ENCODE data around the gene SF3A1. TPM values are rescaled to one million over a fixed set of nuclear protein-coding genes. Genes with fewer than 3 reads are reported as not detected.

The SF3A1 gene
- total RNA-seq, 4 donors from 2014 or later: 52.8 to 193 (median 135) TPM

GRCh38 chr22:30285846-30286200 lies 70.9 kb downstream of the SF3A1 start:
- intact Hi-C loops (cut with DNase I): loop anchor here (2.0 to 5.0 kb wide), 2 partner anchors 25 to 41 kb away; partner anchors contain the start of gene TBC1D10A
- DNase-seq: no peak
- TF ChIP-seq POLR2A (IDR thresholded peaks at IDR 0.05): no peak
- no peak for TF ChIP-seq CTCF (IDR thresholded peaks at IDR 0.05)
- no peak overlapping the region for H3K27ac ChIP-seq
- no peaks in the 10 kb centered on the region for H3K27me3 ChIP-seq
- H3K4me1 ChIP-seq: peaks cover 19 to 21% of the 10 kb centered on the region in 2 donors
- H3K36me3 ChIP-seq: peaks cover 7 to 17% of the 10 kb centered on the region in 2 donors
- H3K9me3 ChIP-seq: no peaks in the 10 kb centered on the region
- WGBS, 2 donors: 80 to 89% methylated on average over 1 to 7 of the region's 8 CpGs
- no peak overlapping the region for H3K4me3 ChIP-seq (replicated peaks in 1 of 3)

- H3K27me3 ChIP-seq: no peaks in the 10 kb centered on the region
- no peak overlapping the region for H3K27ac ChIP-seq
- 87 to 96% methylated on average over 17 to 26 of the region's 27 CpGs for WGBS, 2 donors
- no peak overlapping the region for H3K4me3 ChIP-seq (replicated peaks in 1 of 3)
- no peak for DNase-seq
- peaks cover 14 to 16% of the 10 kb centered on the region in 2 donors for H3K4me1 ChIP-seq
- TF ChIP-seq POLR2A (IDR thresholded peaks at IDR 0.05) (no peak), CTCF (IDR thresholded peaks at IDR 0.05) (no peak)
- H3K36me3 ChIP-seq: peaks cover 7 to 17% of the 10 kb centered on the region in 2 donors
- intact Hi-C loops (cut with DNase I): loop anchor here (5.0 kb wide), 1 partner anchor 42 kb away; the partner anchor contains the start of gene TBC1D10A
- no peaks in the 10 kb centered on the region for H3K9me3 ChIP-seq
Measured at GRCh38 chr22:30285176-30285845, 71.4 kb downstream of the SF3A1 start.

GRCh38 chr22:30284666-30285065 lies 72.0 kb downstream of the SF3A1 start:
- no peak for DNase-seq
- WGBS, 2 donors: 95 to 96% methylated on average over 4 of the region's 4 CpGs
- H3K9me3 ChIP-seq: no peaks in the 10 kb centered on the region
- peaks cover 7 to 17% of the 10 kb centered on the region in 2 donors for H3K36me3 ChIP-seq
- H3K4me3 ChIP-seq (replicated peaks in 1 of 3): no peak overlapping the region
- H3K4me1 ChIP-seq: peaks cover 8 to 10% of the 10 kb centered on the region in 2 donors
- TF ChIP-seq POLR2A (IDR thresholded peaks at IDR 0.05): no peak
- TF ChIP-seq CTCF (IDR thresholded peaks at IDR 0.05): no peak
- intact Hi-C loops (cut with DNase I): loop anchor here (5.0 kb wide), 1 partner anchor 43 kb away; the partner anchor contains the start of gene TBC1D10A
- no peaks in the 10 kb centered on the region for H3K27me3 ChIP-seq
- H3K27ac ChIP-seq: no peak overlapping the region

- Histone ChIP-seq H3K27ac (no peak overlapping the region), H3K4me3 (replicated peaks in 1 of 3) (no peak overlapping the region), H3K36me3 (peaks cover 7 to 17% of the 10 kb centered on the region in 2 donors), H3K4me1 (peaks cover 8 to 10% of the 10 kb centered on the region in 2 donors), H3K27me3 (no peaks in the 10 kb centered on the region), H3K9me3 (no peaks in the 10 kb centered on the region)
- intact Hi-C loops (cut with DNase I): no loop called here
- no peak for DNase-seq
- 76 to 100% methylated on average over 5 to 9 of the region's 9 CpGs for whole genome bisulfite sequencing, 2 donors
- TF ChIP-seq CTCF (IDR thresholded peaks at IDR 0.05): no peak
- no peak for TF ChIP-seq POLR2A (IDR thresholded peaks at IDR 0.05)
Measured at GRCh38 chr22:30284172-30284571, 72.5 kb downstream of the SF3A1 start.

GRCh38 chr22:30283342-30283741 lies 73.4 kb downstream of the SF3A1 start:
- no peak overlapping the region for H3K27ac ChIP-seq
- no peak for DNase-seq
- peaks cover 4 to 6% of the 10 kb centered on the region in 2 donors for H3K4me1 ChIP-seq
- peaks cover 7 to 17% of the 10 kb centered on the region in 2 donors for H3K36me3 ChIP-seq
- no peak overlapping the region for H3K4me3 ChIP-seq (replicated peaks in 1 of 3)
- 86 to 91% methylated on average over 4 of the region's 4 CpGs for WGBS, 2 donors
- H3K27me3 ChIP-seq: no peaks in the 10 kb centered on the region
- H3K9me3 ChIP-seq: no peaks in the 10 kb centered on the region
- TF ChIP-seq POLR2A (IDR thresholded peaks at IDR 0.05) (no peak), CTCF (IDR thresholded peaks at IDR 0.05) (no peak)
- intact Hi-C loops (cut with DNase I): no loop called here
